HG03439 (cell line): Measurements from ENCODE around the gene SFXN5.
"Not testable (repeated sequence)": the region's sequence is repeated elsewhere in the genome, so short reads cannot be mapped to it uniquely, and the experiment has no call there.

Experiments used
- ATAC-seq: cut with Tn5 transposase; IDR thresholded peaks from one replicate; pipeline ENCODE4 v1.9.1; 2021; ENCODE audit warnings: mild to moderate bottlenecking, moderate library complexity; ENCODE audit not compliant: unreplicated experiment

Gene SFXN5

GRCh38 chr2:73101626-73102256, 30.2 kb upstream of the SFXN5 start:
- ATAC-seq, result no peak

GRCh38 chr2:73100956-73101355, 29.4 kb upstream of the SFXN5 start:
- no peak for ATAC-seq

- ATAC-seq, result no peak
Measured at GRCh38 chr2:73099486-73099885, 28.0 kb upstream of the SFXN5 start.

GRCh38 chr2:73095910-73096309, 24.4 kb upstream of the SFXN5 start:
- ATAC-seq, result no peak

GRCh38 chr2:73093601-73094218, 22.2 kb upstream of the SFXN5 start:
- not testable (repeated sequence) for ATAC-seq

GRCh38 chr2:73092146-73092783, 20.8 kb upstream of the SFXN5 start:
- no peak for ATAC-seq

GRCh38 chr2:73091696-73092095, 20.2 kb upstream of the SFXN5 start:
- ATAC-seq, result no peak

GRCh38 chr2:73091164-73091563, 19.7 kb upstream of the SFXN5 start:
- no peak for ATAC-seq

GRCh38 chr2:73089270-73090030, 17.9 kb upstream of the SFXN5 start:
- no peak for ATAC-seq

- ATAC-seq, result no peak
Measured at GRCh38 chr2:73088703-73089102, 17.2 kb upstream of the SFXN5 start.

- ATAC-seq, result no peak
Measured at GRCh38 chr2:73088211-73088610, 16.7 kb upstream of the SFXN5 start.

GRCh38 chr2:73087311-73087710, 15.8 kb upstream of the SFXN5 start:
- ATAC-seq, result no peak

GRCh38 chr2:73085691-73086090, 14.2 kb upstream of the SFXN5 start:
- peak; percentile 65 for ATAC-seq

GRCh38 chr2:73084971-73085370, 13.5 kb upstream of the SFXN5 start:
- ATAC-seq, result no peak

GRCh38 chr2:73083886-73084800, 12.6 kb upstream of the SFXN5 start:
- ATAC-seq, result no peak

- ATAC-seq, result no peak
Measured at GRCh38 chr2:73082523-73083410, 11.3 kb upstream of the SFXN5 start.

- ATAC-seq, result no peak
Measured at GRCh38 chr2:73081181-73081671, 9.7 kb upstream of the SFXN5 start.

- no peak for ATAC-seq
Measured at GRCh38 chr2:73080321-73081131, 9.0 kb upstream of the SFXN5 start.

- ATAC-seq, result no peak
Measured at GRCh38 chr2:73079636-73080035, 8.1 kb upstream of the SFXN5 start.
